Gastroesophageal sphincter (tissue), 4 donors: Measurements from ENCODE around the gene PLCH1. TPM values are rescaled to one million over a fixed set of nuclear protein-coding genes. Genes with fewer than 3 reads are reported as not detected.
A peak's percentile ranks its signal among the peaks of the same experiment; 100 is the strongest.

ENCODE experiments used
- ATAC-seq: fragments of 150-250 bp; one replicate; pipeline ENCODE4 v1.9.1; 2016; ENCODE audit warnings: mild to moderate bottlenecking, moderate library complexity
- H3K27ac ChIP-seq, 4 donors: fragments of 200-600 bp; sonication (generic) in 3 of 4; 1 replicate in 3 of 4; 2 replicates in 1 of 4; pipeline ENCODE4 v1.5.1; 2016 to 2019
- H3K27me3 ChIP-seq: fragments of 200-600 bp; sonication (generic); one replicate; pipeline ENCODE4 v1.5.1; 2019
- H3K36me3 ChIP-seq, 2 donors: fragments of 200-600 bp; sonication (generic); one replicate each; pipeline ENCODE4 v1.5.1; 2019; ENCODE audit warnings: control low read depth in 1 of 2
- H3K4me1 ChIP-seq, 3 donors: fragments of 200-600 bp; sonication (generic); 1 replicate in 2 of 3; 2 replicates in 1 of 3; pipeline ENCODE4 v1.5.1; 2016 to 2019; ENCODE audit warnings: control low read depth in 2 of 3
- H3K4me3 ChIP-seq, 2 donors: fragments of 200-600 bp; sonication (generic); one replicate each; pipeline ENCODE4 v1.5.1; 2019; ENCODE audit warnings: mild to moderate bottlenecking in 1 of 2, moderate library complexity in 1 of 2
- H3K9me3 ChIP-seq, 3 donors: fragments of 200-600 bp; sonication (generic); one replicate each; pipeline ENCODE4 v1.5.1; 2017 to 2019; ENCODE audit warnings: control low read depth in 2 of 3
- EP300 ChIP-seq: sonication (generic); formaldehyde crosslinking; IDR thresholded peaks from one replicate; pipeline ENCODE4 v1.6.1; 2017; ENCODE audit warnings: antibody characterized with exemption, mild to moderate bottlenecking
- POLR2A ChIP-seq, 2 donors: fragments of 450-650 bp; IDR thresholded peaks; one replicate each; pipeline ENCODE4 v1.6.1; 2017; ENCODE audit warnings: antibody characterized with exemption in 2 of 2, mild to moderate bottlenecking in 2 of 2, moderate library complexity in 1 of 2
- POLR2AphosphoS5 ChIP-seq: sonication (generic); formaldehyde crosslinking; IDR thresholded peaks from one replicate; pipeline ENCODE4 v1.6.1; 2017; ENCODE audit warnings: antibody characterized with exemption
- WGBS, 2 donors: methylation state at CpG; one replicate each; pipeline ENCODE4 v1.1.5; 2018; ENCODE audit warnings: low coverage in 1 of 2; 5-methylcytosine and 5-hydroxymethylcytosine counted together
- total RNA-seq, 4 donors: library from RNA; depleted of rRNA; stranded (reverse); fragments of >200 nt; gene quantifications; one replicate each; pipeline ENCODE4 v1.1.0, GENCODE V29; 2016
- TF ChIP-seq, protein P1 (sequence below), 4 experiments: fragments of 200-600 bp in 2 of 4; fragments of 450-650 bp in 2 of 4; sonication (generic) in 1 of 4; IDR thresholded peaks; one replicate each; pipeline ENCODE4 v1.5.1; 2017 to 2019; ENCODE audit warnings: antibody characterized with exemption in 4 of 4, mild to moderate bottlenecking in 2 of 4, moderate library complexity in 2 of 4

PLCH1 gene
- total RNA-seq, 4 donors from 2014 or later, result 0.16 to 0.40 (median 0.35) TPM

- WGBS, 2 donors, result 15 to 49% methylated on average over 9 to 14 of the region's 14 CpGs
- H3K27ac ChIP-seq, result no peak overlapping the region
Measured at GRCh38 chr3:155676252-155676981, 68.5 kb downstream of the PLCH1 start.

DNA sequence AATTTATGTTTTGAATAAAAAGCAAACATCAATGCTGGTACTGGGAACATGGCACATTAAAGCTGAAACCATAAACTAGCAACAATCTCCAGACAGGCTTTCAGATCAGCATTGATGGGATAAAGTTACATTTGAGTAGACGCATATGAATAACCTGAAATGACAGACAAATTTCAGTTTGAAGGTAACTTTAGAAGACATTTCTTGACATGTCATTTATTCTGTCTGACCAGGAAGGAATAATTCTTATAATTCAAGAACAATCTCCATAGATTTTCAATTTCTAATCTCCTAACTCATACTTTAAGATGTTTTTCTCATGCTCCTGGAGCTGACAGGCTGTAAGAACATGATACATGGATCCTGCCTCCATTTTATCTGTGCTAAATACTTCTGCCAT, 69.8 kb downstream of the PLCH1 start:
- Histone ChIP-seq H3K36me3 (no peaks in the 10 kb centered on the region), H3K4me1 (no peaks in the 10 kb centered on the region), H3K27me3 (no peaks in the 10 kb centered on the region), H3K9me3 (no peaks in the 10 kb centered on the region), H3K27ac (no peak overlapping the region), H3K4me3 (no peak overlapping the region)
- TF ChIP-seq EP300 (no peak), POLR2AphosphoS5 (no peak), POLR2A (IDR thresholded peaks at IDR 0.05) (no peak)
- TF ChIP-seq, protein P1, sequence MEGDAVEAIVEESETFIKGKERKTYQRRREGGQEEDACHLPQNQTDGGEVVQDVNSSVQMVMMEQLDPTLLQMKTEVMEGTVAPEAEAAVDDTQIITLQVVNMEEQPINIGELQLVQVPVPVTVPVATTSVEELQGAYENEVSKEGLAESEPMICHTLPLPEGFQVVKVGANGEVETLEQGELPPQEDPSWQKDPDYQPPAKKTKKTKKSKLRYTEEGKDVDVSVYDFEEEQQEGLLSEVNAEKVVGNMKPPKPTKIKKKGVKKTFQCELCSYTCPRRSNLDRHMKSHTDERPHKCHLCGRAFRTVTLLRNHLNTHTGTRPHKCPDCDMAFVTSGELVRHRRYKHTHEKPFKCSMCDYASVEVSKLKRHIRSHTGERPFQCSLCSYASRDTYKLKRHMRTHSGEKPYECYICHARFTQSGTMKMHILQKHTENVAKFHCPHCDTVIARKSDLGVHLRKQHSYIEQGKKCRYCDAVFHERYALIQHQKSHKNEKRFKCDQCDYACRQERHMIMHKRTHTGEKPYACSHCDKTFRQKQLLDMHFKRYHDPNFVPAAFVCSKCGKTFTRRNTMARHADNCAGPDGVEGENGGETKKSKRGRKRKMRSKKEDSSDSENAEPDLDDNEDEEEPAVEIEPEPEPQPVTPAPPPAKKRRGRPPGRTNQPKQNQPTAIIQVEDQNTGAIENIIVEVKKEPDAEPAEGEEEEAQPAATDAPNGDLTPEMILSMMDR (IDR thresholded peaks at IDR 0.05), result no peak
- WGBS, 2 donors, result 86 to 94% methylated on average over 1 of the region's 1 CpG
- ATAC-seq, result no peak

More at GRCh38 chr3:155676252-155676981, 68.5 kb downstream of the PLCH1 start:
- ATAC-seq, result no peak
- Histone ChIP-seq H3K4me3 (peak overlapping the region in 1 of 2 donors; percentile 13), H3K9me3 (no peaks in the 10 kb centered on the region), H3K36me3 (no peaks in the 10 kb centered on the region), H3K27me3 (no peaks in the 10 kb centered on the region), H3K4me1 (no peaks in the 10 kb centered on the region)
- TF ChIP-seq POLR2AphosphoS5 (no peak), POLR2A (IDR thresholded peaks at IDR 0.05) (no peak), EP300 (no peak)
- TF ChIP-seq, protein P1 (IDR thresholded peaks at IDR 0.05), result no peak

DNA sequence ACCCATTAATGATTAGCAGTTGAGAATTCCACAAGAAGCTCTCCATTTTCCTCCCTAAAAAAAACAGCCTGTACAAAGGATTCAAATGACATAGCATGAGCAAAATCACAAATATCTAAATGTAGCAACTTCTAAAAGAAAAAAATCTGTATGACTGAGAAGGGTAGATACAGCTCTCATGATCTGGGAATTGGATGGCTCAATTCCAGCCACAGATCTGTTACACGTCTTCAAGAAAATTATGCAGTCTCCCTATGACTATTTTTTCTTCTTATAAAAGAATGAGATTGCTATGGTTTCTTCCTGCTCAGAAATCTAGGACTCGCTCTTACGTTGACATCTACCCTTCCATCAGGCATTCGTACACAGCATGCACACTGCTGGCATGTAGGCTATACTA, 71.5 kb downstream of the PLCH1 start:
- no peaks in the 10 kb centered on the region for H3K4me1 ChIP-seq
- H3K9me3 ChIP-seq, result no peaks in the 10 kb centered on the region
- ATAC-seq, result no peak
- no peaks in the 10 kb centered on the region for H3K36me3 ChIP-seq
- WGBS, 2 donors, result 76 to 83% methylated on average over 4 of the region's 4 CpGs
- TF ChIP-seq, protein P1 (IDR thresholded peaks at IDR 0.05), result no peak
- no peak for TF ChIP-seq POLR2A (IDR thresholded peaks at IDR 0.05)
- no peak for TF ChIP-seq EP300
- no peak for TF ChIP-seq POLR2AphosphoS5
- H3K27me3 ChIP-seq, result no peaks in the 10 kb centered on the region
- no peak overlapping the region for H3K4me3 ChIP-seq
- no peak overlapping the region for H3K27ac ChIP-seq

DNA sequence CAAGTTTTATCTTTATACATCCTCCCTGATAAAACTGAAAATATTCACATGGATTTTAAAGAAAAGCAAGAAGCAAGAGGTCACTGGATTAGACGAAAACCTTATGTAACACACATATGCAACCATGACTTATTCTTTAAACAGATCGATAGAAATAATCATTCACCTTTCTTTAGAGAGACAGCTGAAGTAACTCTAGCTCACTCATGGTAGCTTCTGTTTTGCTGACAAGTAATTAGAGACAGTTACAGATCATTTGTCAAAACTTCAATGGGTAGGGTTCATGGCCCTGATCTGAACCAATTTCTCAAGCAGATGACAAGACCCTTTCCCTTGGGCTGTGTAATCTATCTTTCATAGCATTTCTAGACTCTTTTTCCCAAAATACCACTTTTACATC, 74.5 kb downstream of the PLCH1 start:
- H3K27me3 ChIP-seq, result no peaks in the 10 kb centered on the region
- ATAC-seq, result no peak
- H3K4me3 ChIP-seq, result no peak overlapping the region
- peaks cover 0 to 2% (median 2%) of the 10 kb centered on the region in 3 donors for H3K4me1 ChIP-seq
- WGBS, 2 donors, result 53 to 78% methylated on average over 2 of the region's 2 CpGs
- no peak for TF ChIP-seq POLR2A (IDR thresholded peaks at IDR 0.05)
- TF ChIP-seq, protein P1 (IDR thresholded peaks at IDR 0.05), result no peak
- TF ChIP-seq POLR2AphosphoS5, result no peak
- no peak for TF ChIP-seq EP300
- no peaks in the 10 kb centered on the region for H3K9me3 ChIP-seq
- H3K36me3 ChIP-seq, result no peaks in the 10 kb centered on the region
- H3K27ac ChIP-seq, result no peak overlapping the region

GRCh38 chr3:155667988-155668387, 76.9 kb downstream of the PLCH1 start:
- no peaks in the 10 kb centered on the region for H3K36me3 ChIP-seq
- no peak overlapping the region for H3K4me3 ChIP-seq
- H3K27me3 ChIP-seq, result no peaks in the 10 kb centered on the region
- H3K4me1 ChIP-seq, result peaks cover 0 to 17% (median 5%) of the 10 kb centered on the region in 3 donors
- H3K9me3 ChIP-seq, result no peaks in the 10 kb centered on the region
- no peak for TF ChIP-seq POLR2A (IDR thresholded peaks at IDR 0.05)
- TF ChIP-seq EP300, result no peak
- TF ChIP-seq POLR2AphosphoS5, result no peak
- TF ChIP-seq, protein P1 (IDR thresholded peaks at IDR 0.05), result no peak
- no peak for ATAC-seq
- H3K27ac ChIP-seq, result no peak overlapping the region
- 49 to 68% methylated on average over 2 of the region's 2 CpGs for WGBS, 2 donors
